Coronary artery (tissue), 2 donors: ENCODE results near the gene RNF213.
A peak's percentile ranks its signal among the peaks of the same experiment; 100 is the strongest.

Experiments used
- DNase-seq: peaks from one replicate; pipeline ENCODE4 v3.0.0-alpha.2; 2017; ENCODE audit warnings: low spot score
- H3K27ac ChIP-seq, 2 donors: fragments of 200-600 bp; sonication (generic); one replicate each; pipeline ENCODE4 v1.5.1; 2016 to 2019
- H3K4me3 ChIP-seq: fragments of 200-600 bp; sonication (generic); 2 replicates; pipeline ENCODE4 v1.5.1; 2016; ENCODE audit warnings: mild to moderate bottlenecking, moderate library complexity
- TF ChIP-seq, protein P1 (sequence below): fragments of 200-600 bp; sonication (generic); IDR thresholded peaks from one replicate; pipeline ENCODE4 v1.5.1; 2019; ENCODE audit warnings: antibody characterized with exemption

RNF213 gene

DNA sequence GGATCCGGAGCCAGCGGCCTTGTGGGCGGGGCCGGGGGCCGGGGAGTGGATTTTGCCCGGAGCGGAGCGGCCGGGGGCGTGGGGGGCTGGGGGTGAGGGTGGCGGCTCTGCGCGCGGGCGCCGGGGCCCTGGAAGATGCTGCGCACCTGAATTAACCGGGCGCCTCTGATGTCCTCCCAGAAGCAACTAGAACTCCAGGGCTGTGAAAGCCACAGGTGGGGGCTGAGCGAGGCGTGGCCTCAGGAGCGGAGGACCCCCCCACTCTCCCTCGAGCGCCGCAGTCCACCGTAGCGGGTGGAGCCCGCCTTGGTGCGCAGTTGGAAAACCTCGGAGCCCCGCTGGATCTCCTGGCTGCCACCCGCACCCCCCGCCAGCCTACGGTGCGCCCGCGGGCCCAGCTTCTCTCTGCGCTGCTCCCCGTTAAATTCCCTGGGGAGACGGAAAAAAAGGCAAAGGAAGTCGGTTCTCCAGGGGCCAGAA is 39.9 kb upstream of the RNF213 start:
- TF ChIP-seq, protein P1, sequence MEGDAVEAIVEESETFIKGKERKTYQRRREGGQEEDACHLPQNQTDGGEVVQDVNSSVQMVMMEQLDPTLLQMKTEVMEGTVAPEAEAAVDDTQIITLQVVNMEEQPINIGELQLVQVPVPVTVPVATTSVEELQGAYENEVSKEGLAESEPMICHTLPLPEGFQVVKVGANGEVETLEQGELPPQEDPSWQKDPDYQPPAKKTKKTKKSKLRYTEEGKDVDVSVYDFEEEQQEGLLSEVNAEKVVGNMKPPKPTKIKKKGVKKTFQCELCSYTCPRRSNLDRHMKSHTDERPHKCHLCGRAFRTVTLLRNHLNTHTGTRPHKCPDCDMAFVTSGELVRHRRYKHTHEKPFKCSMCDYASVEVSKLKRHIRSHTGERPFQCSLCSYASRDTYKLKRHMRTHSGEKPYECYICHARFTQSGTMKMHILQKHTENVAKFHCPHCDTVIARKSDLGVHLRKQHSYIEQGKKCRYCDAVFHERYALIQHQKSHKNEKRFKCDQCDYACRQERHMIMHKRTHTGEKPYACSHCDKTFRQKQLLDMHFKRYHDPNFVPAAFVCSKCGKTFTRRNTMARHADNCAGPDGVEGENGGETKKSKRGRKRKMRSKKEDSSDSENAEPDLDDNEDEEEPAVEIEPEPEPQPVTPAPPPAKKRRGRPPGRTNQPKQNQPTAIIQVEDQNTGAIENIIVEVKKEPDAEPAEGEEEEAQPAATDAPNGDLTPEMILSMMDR, result no peak
- H3K27ac ChIP-seq, result peak overlapping the region; percentile 86 to 93
- peak overlapping the region; percentile 97 for H3K4me3 ChIP-seq
- DNase-seq, result no peak

DNA sequence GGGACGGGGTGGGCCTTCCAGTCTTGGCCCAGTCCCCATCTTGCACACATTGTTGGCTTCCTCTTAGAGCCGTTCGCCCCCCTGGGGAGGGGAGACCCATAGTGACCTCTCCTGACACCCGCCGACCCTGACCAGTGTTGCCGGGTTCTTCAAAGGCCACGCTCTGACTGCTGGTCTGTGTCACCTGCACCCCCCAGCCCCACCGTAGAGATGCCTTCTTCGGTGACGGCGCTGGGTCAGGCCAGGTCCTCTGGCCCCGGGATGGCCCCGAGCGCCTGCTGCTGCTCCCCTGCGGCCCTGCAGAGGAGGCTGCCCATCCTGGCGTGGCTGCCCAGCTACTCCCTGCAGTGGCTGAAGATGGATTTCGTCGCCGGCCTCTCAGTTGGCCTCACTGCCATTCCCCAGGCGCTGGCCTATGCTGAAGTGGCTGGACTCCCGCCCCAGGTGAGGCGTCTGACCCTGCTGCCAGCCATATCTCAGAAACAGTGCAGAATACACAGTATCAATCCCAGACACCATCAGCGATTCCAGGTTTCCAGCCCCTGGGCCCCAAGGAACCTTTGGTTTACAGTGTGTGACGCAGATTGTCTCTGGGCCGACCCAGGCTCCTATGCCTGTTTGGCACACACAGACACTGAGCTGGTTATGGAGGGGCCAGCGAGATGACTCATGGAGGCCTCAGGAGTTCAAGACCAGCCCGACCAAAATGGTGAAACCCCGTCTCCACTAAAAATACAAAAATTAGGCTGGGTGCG is 39.1 kb upstream of the RNF213 start:
- TF ChIP-seq, protein P1, result no peak
- H3K27ac ChIP-seq, result peak overlapping the region in 1 of 2 donors; percentile 93

GRCh38 chr17:80222376-80223141 is 38.1 kb upstream of the RNF213 start:
- TF ChIP-seq, protein P1, result no peak
- Histone ChIP-seq H3K27ac (no peak overlapping the region), H3K4me3 (no peak overlapping the region)
- DNase-seq, result no peak

More for the DNA sequence above, 39.1 kb upstream of the RNF213 start:
- peak overlapping the region; percentile 97 for H3K4me3 ChIP-seq
- DNase-seq, result no peak

- Histone ChIP-seq H3K27ac (no peak overlapping the region), H3K4me3 (no peak overlapping the region)
- TF ChIP-seq, protein P1, result no peak
- DNase-seq, result no peak
These were observed 37.4 kb upstream of the RNF213 start for GRCh38 chr17:80223142-80223815.

- DNase-seq, result no peak
- Histone ChIP-seq H3K27ac (no peak overlapping the region), H3K4me3 (no peak overlapping the region)
- TF ChIP-seq, protein P1, result no peak
These were observed 36.7 kb upstream of the RNF213 start for GRCh38 chr17:80223838-80224497.

DNA sequence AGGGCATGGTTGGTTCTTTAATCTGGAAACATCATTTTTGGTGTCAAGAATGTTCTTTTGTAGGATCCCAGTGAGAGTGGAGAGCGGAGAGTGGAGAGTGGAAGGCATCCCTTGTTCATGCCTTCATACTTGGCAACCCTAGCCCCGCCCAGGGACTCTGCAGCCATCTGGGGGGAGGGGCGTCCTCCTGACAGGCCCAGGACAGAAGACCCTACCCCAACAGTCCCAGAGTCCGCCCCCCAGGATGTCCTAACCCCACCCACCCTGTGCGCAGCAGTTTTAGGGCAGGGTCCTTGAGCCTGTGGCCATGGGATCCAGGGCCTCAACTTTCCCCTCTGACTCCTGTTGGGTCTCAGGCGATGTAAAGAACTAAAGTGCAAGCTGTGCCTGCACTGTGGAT is 36.0 kb upstream of the RNF213 start:
- TF ChIP-seq, protein P1, result no peak
- no peak for DNase-seq
- H3K27ac ChIP-seq, result no peak overlapping the region
- no peak overlapping the region for H3K4me3 ChIP-seq
